Trophoblast cell (in vitro differentiated cells and primary cell): ENCODE data around the gene KLK3. TPM values are rescaled to one million over a fixed set of nuclear protein-coding genes. Genes with fewer than 3 reads are reported as not detected.
"Not testable (repeated sequence)": the region's sequence is repeated elsewhere in the genome, so short reads cannot be mapped to it uniquely, and the experiment has no call there.

Experiments
- DNase-seq, 2 donors: peaks; one replicate each; pipeline ENCODE4 v3.0.0-alpha.2; 2016
- H2AFZ ChIP-seq: 2 replicates; pipeline ENCODE4 v1.6.1; 2013; ENCODE audit warnings: low read length, moderate library complexity, mild to moderate bottlenecking; ENCODE audit not compliant: insufficient read depth, poor library complexity
- H2AK5ac ChIP-seq: 2 replicates; pipeline ENCODE4 v1.6.1; 2013; ENCODE audit warnings: mild to moderate bottlenecking, low read length
- H2BK120ac ChIP-seq: 2 replicates; pipeline ENCODE4 v1.6.1; 2013; ENCODE audit warnings: low read length, mild to moderate bottlenecking, moderate library complexity; ENCODE audit not compliant: insufficient read depth, poor library complexity
- H2BK12ac ChIP-seq: 2 replicates; pipeline ENCODE4 v1.6.1; 2013; ENCODE audit warnings: mild to moderate bottlenecking, low read length, moderate library complexity
- H2BK5ac ChIP-seq: 2 replicates; pipeline ENCODE4 v1.6.1; 2013; ENCODE audit warnings: low read length, low read depth, moderate library complexity, mild to moderate bottlenecking; ENCODE audit not compliant: poor library complexity
- H3K14ac ChIP-seq: 2 replicates; pipeline ENCODE4 v1.6.1; 2013; ENCODE audit warnings: mild to moderate bottlenecking, low read length
- H3K18ac ChIP-seq: 2 replicates; pipeline ENCODE4 v1.6.1; 2013; ENCODE audit warnings: mild to moderate bottlenecking, low read length
- H3K23ac ChIP-seq: 2 replicates; pipeline ENCODE4 v1.6.1; 2013; ENCODE audit warnings: low read length
- H3K27ac ChIP-seq: 2 replicates; pipeline ENCODE4 v1.5.1; 2013; ENCODE audit warnings: low read depth, mild to moderate bottlenecking, inconsistent platforms, low read length, moderate library complexity
- H3K27me3 ChIP-seq: 2 replicates; pipeline ENCODE4 v1.6.1; 2013; ENCODE audit warnings: inconsistent platforms, mild to moderate bottlenecking, low read length, moderate library complexity; ENCODE audit not compliant: insufficient read depth
- H3K36me3 ChIP-seq, 2 experiments: 1 replicate in 1 of 2; 2 replicates in 1 of 2; pipeline ENCODE4 v1.6.1; 2013; ENCODE audit warnings: low read length in 2 of 2, mild to moderate bottlenecking in 2 of 2, moderate library complexity in 1 of 2; ENCODE audit not compliant: insufficient read depth in 2 of 2, control insufficient read depth in 1 of 2
- H3K4ac ChIP-seq: 2 replicates; pipeline ENCODE4 v1.6.1; 2013; ENCODE audit warnings: low read depth, mild to moderate bottlenecking, low read length, moderate library complexity
- H3K4me1 ChIP-seq, 2 experiments: 1 replicate in 1 of 2; 2 replicates in 1 of 2; pipeline ENCODE4 v1.6.1; 2013; ENCODE audit warnings: low read length in 2 of 2, mild to moderate bottlenecking in 2 of 2, moderate library complexity in 1 of 2; ENCODE audit not compliant: insufficient read depth in 2 of 2, control insufficient read depth in 1 of 2
- H3K4me2 ChIP-seq: 2 replicates; pipeline ENCODE4 v1.6.1; 2013; ENCODE audit warnings: inconsistent platforms, mild to moderate bottlenecking, low read length, moderate library complexity
- H3K4me3 ChIP-seq: 2 replicates; pipeline ENCODE4 v1.5.1; 2013; ENCODE audit warnings: mild to moderate bottlenecking, low read depth, low read length, inconsistent platforms
- H3K79me1 ChIP-seq: one replicate; pipeline ENCODE4 v1.6.1; 2013; ENCODE audit warnings: low read length
- H3K79me2 ChIP-seq: 2 replicates; pipeline ENCODE4 v1.6.1; 2013; ENCODE audit warnings: low read length, mild to moderate bottlenecking; ENCODE audit not compliant: control insufficient read depth, insufficient read depth, poor library complexity
- H3K9ac ChIP-seq: 2 replicates; pipeline ENCODE4 v1.6.1; 2013; ENCODE audit warnings: mild to moderate bottlenecking, low read length
- H3K9me3 ChIP-seq: 2 replicates; pipeline ENCODE4 v1.6.1; 2013; ENCODE audit warnings: low read depth, mild to moderate bottlenecking, control low read depth, inconsistent platforms, low read length; ENCODE audit not compliant: insufficient read depth
- H4K12ac ChIP-seq: 2 replicates; pipeline ENCODE4 v1.6.1; 2013; ENCODE audit warnings: low read depth, mild to moderate bottlenecking, low read length, moderate library complexity
- H4K8ac ChIP-seq: 2 replicates; pipeline ENCODE4 v1.6.1; 2013; ENCODE audit warnings: low read depth, mild to moderate bottlenecking, low read length, moderate library complexity
- H4K91ac ChIP-seq: one replicate; pipeline ENCODE4 v1.6.1; 2013; ENCODE audit warnings: low read depth, mild to moderate bottlenecking, low read length, moderate library complexity
- WGBS: extraction: QIAGEN DNeasy Blood & Tissue Kit; methylation state at CpG from one replicate; pipeline ENCODE4 v1.1.7; 2013; ENCODE audit warnings: missing lambda C conversion rate; ENCODE audit not compliant: insufficient read length, insufficient coverage; ENCODE audit errors: extremely low coverage; 5-methylcytosine and 5-hydroxymethylcytosine counted together
- polyA plus RNA-seq: library from polyadenylated mRNA; stranded (reverse); fragments of 200-250 nt; gene quantifications from 2 replicates; pipeline ENCODE4 v1.2.3, GENCODE V29; 2013

Gene KLK3
- polyA plus RNA-seq = not detected in 2 replicates

- H3K27me3 ChIP-seq = no peaks in the 10 kb centered on the region
- H2AFZ ChIP-seq = no peak within 1 kb of the TSS
- no peaks in the 10 kb centered on the region for H3K36me3 ChIP-seq
- H2BK120ac ChIP-seq = no peak within 1 kb of the TSS
- no peak within 1 kb of the TSS for H3K4ac ChIP-seq
- H4K8ac ChIP-seq = no peak within 1 kb of the TSS
- H3K14ac ChIP-seq = no peak within 1 kb of the TSS
- no peaks in the 10 kb centered on the region for H3K4me1 ChIP-seq
- H3K79me2 ChIP-seq = no peaks in the 10 kb centered on the region
- H3K9ac ChIP-seq = no peak within 1 kb of the TSS
- H2AK5ac ChIP-seq = no peak within 1 kb of the TSS
- no peak within 1 kb of the TSS for H3K18ac ChIP-seq
- no peaks in the 10 kb centered on the region for H3K79me1 ChIP-seq
- no peak within 1 kb of the TSS for H4K12ac ChIP-seq
- H3K9me3 ChIP-seq = peaks cover 3% of the 10 kb centered on the region
- H4K91ac ChIP-seq = no peak within 1 kb of the TSS
- no peak within 1 kb of the TSS for H3K23ac ChIP-seq
- H3K27ac ChIP-seq = no peak within 1 kb of the TSS
- no peak within 1 kb of the TSS for H2BK5ac ChIP-seq
- no CpG with 5 or more reads among the region's 9 CpGs for WGBS
- H2BK12ac ChIP-seq = no peak within 1 kb of the TSS
- H3K4me3 ChIP-seq = no peak within 1 kb of the TSS
- no peak for DNase-seq
- no peak within 1 kb of the TSS for H3K4me2 ChIP-seq
Measured at GRCh38 chr19:50854636-50855410, at the start of gene KLK3. TSS of gene KLK3 (plus strand) at chr19:50854915. CDS start at chr19:50854956, 41 bp downstream.

- H3K79me2 ChIP-seq = peaks cover 6% of the 10 kb centered on the region
- H3K14ac ChIP-seq = no peak overlapping the region
- H3K27me3 ChIP-seq = no peaks in the 10 kb centered on the region
- H3K79me1 ChIP-seq = peaks cover 9% of the 10 kb centered on the region
- H3K36me3 ChIP-seq = no peaks in the 10 kb centered on the region
- no peak overlapping the region for H3K4ac ChIP-seq
- no peak overlapping the region for H4K12ac ChIP-seq
- H4K91ac ChIP-seq = no peak overlapping the region
- no peak overlapping the region for H2BK120ac ChIP-seq
- no peak overlapping the region for H2BK5ac ChIP-seq
- no peak overlapping the region for H2AFZ ChIP-seq
- H3K23ac ChIP-seq = no peak overlapping the region
- H3K4me1 ChIP-seq = no peaks in the 10 kb centered on the region
- no peak overlapping the region for H3K4me3 ChIP-seq
- no CpG with 5 or more reads among the region's 1 CpG for WGBS
- DNase-seq = no peak
- no peak overlapping the region for H2BK12ac ChIP-seq
- H3K4me2 ChIP-seq = no peak overlapping the region
- peaks cover 4% of the 10 kb centered on the region for H3K9me3 ChIP-seq
- H2AK5ac ChIP-seq = no peak overlapping the region
- no peak overlapping the region for H3K27ac ChIP-seq
- H3K18ac ChIP-seq = no peak overlapping the region
- no peak overlapping the region for H3K9ac ChIP-seq
- no peak overlapping the region for H4K8ac ChIP-seq
Measured at GRCh38 chr19:50808856-50809255, 45.9 kb upstream of the KLK3 start.

- H3K79me1 ChIP-seq, H3K27ac ChIP-seq, H3K36me3 ChIP-seq, H3K14ac ChIP-seq, H3K4ac ChIP-seq, H3K18ac ChIP-seq, H3K9ac ChIP-seq, DNase-seq, H2BK12ac ChIP-seq, H3K4me2 ChIP-seq, H2AK5ac ChIP-seq, H3K4me1 ChIP-seq, H2AFZ ChIP-seq, H4K12ac ChIP-seq, H4K8ac ChIP-seq, H3K9me3 ChIP-seq, H4K91ac ChIP-seq, H3K79me2 ChIP-seq, H2BK120ac ChIP-seq, H3K27me3 ChIP-seq, H2BK5ac ChIP-seq, H3K23ac ChIP-seq: not testable (repeated sequence)
- peak overlapping the region; percentile 27 for H3K4me3 ChIP-seq
- no CpG with 5 or more reads among the region's 3 CpGs for WGBS
Measured at GRCh38 chr19:50811622-50812238, 43.0 kb upstream of the KLK3 start.

GRCh38 chr19:50812474-50812873 is 42.2 kb upstream of the KLK3 start:
- H2BK12ac ChIP-seq = no peak overlapping the region
- no peaks in the 10 kb centered on the region for H3K36me3 ChIP-seq
- H3K4me1 ChIP-seq = no peaks in the 10 kb centered on the region
- no peak for DNase-seq
- no peak overlapping the region for H3K18ac ChIP-seq
- no peak overlapping the region for H2AFZ ChIP-seq
- H3K79me1 ChIP-seq = no peaks in the 10 kb centered on the region
- no peaks in the 10 kb centered on the region for H3K27me3 ChIP-seq
- no peak overlapping the region for H3K4me3 ChIP-seq
- no peak overlapping the region for H3K14ac ChIP-seq
- no CpG with 5 or more reads among the region's 3 CpGs for WGBS
- H4K12ac ChIP-seq = no peak overlapping the region
- no peak overlapping the region for H3K23ac ChIP-seq
- no peak overlapping the region for H2BK5ac ChIP-seq
- no peak overlapping the region for H2AK5ac ChIP-seq
- no peak overlapping the region for H4K91ac ChIP-seq
- H4K8ac ChIP-seq = no peak overlapping the region
- no peak overlapping the region for H3K27ac ChIP-seq
- H3K9ac ChIP-seq = no peak overlapping the region
- no peak overlapping the region for H2BK120ac ChIP-seq
- H3K4ac ChIP-seq = no peak overlapping the region
- H3K9me3 ChIP-seq = peaks cover 6% of the 10 kb centered on the region
- no peak overlapping the region for H3K4me2 ChIP-seq
- no peaks in the 10 kb centered on the region for H3K79me2 ChIP-seq
